T-cell (primary cell): Measurements from ENCODE around the gene NT5DC3. TPM values are rescaled to one million over a fixed set of nuclear protein-coding genes. Genes with fewer than 3 reads are reported as not detected.

Source experiments
- ATAC-seq, 4 experiments: fragments of 200-7000 bp in 3 of 4; fragments of 150-1000 bp in 1 of 4; cut with Tn5 transposase; replicated peaks in 1 of 4; 1 replicate in 3 of 4; 2 replicates in 1 of 4; pipeline ENCODE4 v1.10.0; 2021; ENCODE audit warnings: moderate library complexity in 3 of 4, mild to moderate bottlenecking in 2 of 4, moderate number of reproducible peaks in 1 of 4
- CTCF ChIA-PET, 2 donors: fragments of 300-600 bp; sonication (Branson Sonifier 250); formaldehyde crosslinking; loops; one replicate each; lab custom pipeline; 2022; ENCODE audit warnings: antibody characterized with exemption in 2 of 2; lab: Charles Lee
- POLR2A ChIA-PET, 2 donors: fragments of 300-600 bp; sonication (Branson Sonifier 250); formaldehyde crosslinking; loops; one replicate each; lab custom pipeline; 2022; ENCODE audit warnings: antibody characterized with exemption in 2 of 2; lab: Charles Lee
- DNase-seq, 35 experiments: peaks; one replicate each; pipeline versions ENCODE4 v3.0.0 to v3.0.0-alpha.2; 2013 to 2023
- H3K27ac ChIP-seq: one replicate; pipeline ENCODE4 v1.5.1; 2013; ENCODE audit warnings: low read length
- H3K27me3 ChIP-seq, 2 experiments: replicated peaks in 1 of 2; 1 replicate in 1 of 2; 2 replicates in 1 of 2; pipeline versions ENCODE4 v1.6.1 to v1.7.0; 2013; ENCODE audit warnings: low read length in 1 of 2, mixed read lengths in 1 of 2; ENCODE audit not compliant: control insufficient read depth in 2 of 2, insufficient read depth in 2 of 2; ENCODE audit errors: extremely low read depth in 1 of 2
- H3K36me3 ChIP-seq, 2 donors: 1 replicate in 1 of 2; 2 replicates in 1 of 2; pipeline versions ENCODE4 v1.6.1 to v1.7.0; 2013; ENCODE audit warnings: low read length in 1 of 2; ENCODE audit not compliant: control insufficient read depth in 2 of 2, insufficient read depth in 1 of 2; ENCODE audit errors: extremely low read depth in 1 of 2
- H3K4me1 ChIP-seq, 2 experiments: 1 replicate in 1 of 2; 2 replicates in 1 of 2; pipeline versions ENCODE4 v1.6.1 to v1.7.0; 2013; ENCODE audit warnings: low read length in 2 of 2, mixed read lengths in 1 of 2; ENCODE audit not compliant: insufficient read depth in 2 of 2, control insufficient read depth in 1 of 2; ENCODE audit errors: extremely low read depth in 1 of 2
- H3K4me3 ChIP-seq, 2 donors: 1 replicate in 1 of 2; 2 replicates in 1 of 2; pipeline versions ENCODE4 v1.5.1 to v1.7.0; 2013; ENCODE audit warnings: mild to moderate bottlenecking in 2 of 2, low read length in 1 of 2, moderate library complexity in 1 of 2; ENCODE audit not compliant: control insufficient read depth in 1 of 2; ENCODE audit errors: extremely low read depth in 1 of 2
- H3K9me3 ChIP-seq: 2 replicates; pipeline ENCODE4 v1.7.0; 2013
- H3K27ac Mint-ChIP-seq, 2 donors: one replicate each; pipeline ENCODE4 v1.8.0; 2020 to 2021; ENCODE audit warnings: mild to moderate bottlenecking in 2 of 2, mixed read lengths in 2 of 2
- H3K27me3 Mint-ChIP-seq, 2 donors: one replicate each; pipeline ENCODE4 v1.8.0; 2021 to 2022; ENCODE audit warnings: mixed read lengths in 2 of 2
- H3K36me3 Mint-ChIP-seq: one replicate; pipeline ENCODE4 v1.8.0; 2021; ENCODE audit warnings: mixed read lengths
- H3K4me1 Mint-ChIP-seq, 3 donors: one replicate each; pipeline ENCODE4 v1.8.0; 2020 to 2022; ENCODE audit warnings: mixed read lengths in 3 of 3, mild to moderate bottlenecking in 1 of 3
- H3K4me3 Mint-ChIP-seq, 3 donors: one replicate each; pipeline ENCODE4 v1.8.0; 2020 to 2022; ENCODE audit warnings: mild to moderate bottlenecking in 3 of 3, mixed read lengths in 3 of 3, moderate library complexity in 3 of 3
- H3K9me3 Mint-ChIP-seq, 3 donors: one replicate each; pipeline ENCODE4 v1.8.0; 2020 to 2022; ENCODE audit warnings: mixed read lengths in 3 of 3
- whole genome bisulfite sequencing: methylation state at CpG from one replicate; pipeline ENCODE4 v1.1.5; 2013; ENCODE audit warnings: missing lambda C conversion rate; ENCODE audit not compliant: insufficient coverage; 5-methylcytosine and 5-hydroxymethylcytosine counted together
- total RNA-seq, 35 experiments: library from RNA in 6 of 35; stranded (reverse) in 6 of 35; fragments of 120-200 nt in 1 of 35; gene quantifications; one replicate each; pipeline versions ENCODE4 v1.2.1 to v1.2.4 and lab custom pipeline; 2013 to 2026

Gene NT5DC3
- total RNA-seq, 5 donors from 2014 or later (not counting 1 experiment from before 2014, with no cell fraction given): 4.2 to 7.4 (median 6.3) TPM

DNA sequence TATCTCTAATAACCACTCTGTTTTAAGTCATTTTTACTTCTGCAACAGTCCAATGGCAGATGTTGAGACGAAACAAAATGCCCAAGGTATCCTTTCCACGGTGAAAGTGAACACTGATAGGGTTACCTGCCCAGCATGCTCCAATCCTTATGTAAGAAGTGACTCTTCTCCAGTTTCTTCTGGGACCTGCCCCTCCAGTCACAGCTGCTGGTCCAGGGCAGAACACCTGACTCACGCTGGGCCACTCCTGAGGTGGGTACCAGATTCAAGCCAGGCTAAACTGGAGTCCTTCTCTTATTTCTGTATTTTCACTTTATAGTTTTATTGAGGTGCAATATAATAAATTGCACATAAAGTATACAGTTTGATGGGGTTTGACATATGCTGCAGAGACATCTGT lies 16.7 kb downstream of the NT5DC3 start:
- CTCF ChIA-PET: no interaction called here
- no peaks in the 10 kb centered on the region for H3K4me1 Mint-ChIP-seq
- no CpG with 5 or more reads among the region's 3 CpGs for WGBS
- Histone ChIP-seq H3K27ac (no peak overlapping the region), H3K4me3 (no peak overlapping the region), H3K36me3 (no peaks in the 10 kb centered on the region), H3K4me1 (no peaks in the 10 kb centered on the region), H3K27me3 (no peaks in the 10 kb centered on the region), H3K9me3 (no peaks in the 10 kb centered on the region)
- ATAC-seq: no peak
- POLR2A ChIA-PET: no interaction called here
- H3K36me3 Mint-ChIP-seq: peaks cover 15% of the 10 kb centered on the region
- no peak overlapping the region for H3K4me3 Mint-ChIP-seq
- no peaks in the 10 kb centered on the region for H3K27me3 Mint-ChIP-seq
- DNase-seq: no peak
- H3K27ac Mint-ChIP-seq: no peak overlapping the region
- peaks cover 3 to 8% (median 3%) of the 10 kb centered on the region in 3 donors for H3K9me3 Mint-ChIP-seq

DNA sequence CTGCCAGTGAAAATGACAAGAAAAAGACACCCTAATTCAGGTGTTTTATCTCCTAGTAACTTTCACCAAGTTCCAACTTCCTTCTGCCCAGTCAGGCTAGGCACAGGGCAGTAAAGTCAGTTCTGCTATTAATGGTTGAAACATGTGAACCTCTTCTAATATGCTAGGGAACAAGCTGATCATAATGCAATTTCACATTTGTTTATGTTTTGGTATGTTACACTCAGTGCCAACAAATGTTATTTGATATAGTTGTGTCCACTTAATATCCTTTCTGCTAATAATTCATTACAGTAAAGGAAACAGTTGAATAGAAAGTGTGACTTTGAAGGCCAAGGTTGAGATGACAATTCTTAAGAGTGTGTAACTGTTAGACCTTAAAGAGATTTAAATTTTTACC lies 17.2 kb downstream of the NT5DC3 start:
- Histone ChIP-seq H3K4me3 (no peak overlapping the region), H3K9me3 (no peaks in the 10 kb centered on the region), H3K27me3 (no peaks in the 10 kb centered on the region), H3K4me1 (no peaks in the 10 kb centered on the region), H3K36me3 (no peaks in the 10 kb centered on the region), H3K27ac (no peak overlapping the region)
- no peak for ATAC-seq
- peaks cover 15% of the 10 kb centered on the region for H3K36me3 Mint-ChIP-seq
- ChIA-PET POLR2A (no interaction called here), CTCF (no interaction called here)
- H3K27me3 Mint-ChIP-seq: no peaks in the 10 kb centered on the region
- H3K27ac Mint-ChIP-seq: no peak overlapping the region
- H3K4me1 Mint-ChIP-seq: no peaks in the 10 kb centered on the region
- no peak for DNase-seq
- H3K9me3 Mint-ChIP-seq: peaks cover 3 to 8% (median 3%) of the 10 kb centered on the region in 3 donors
- no peak overlapping the region for H3K4me3 Mint-ChIP-seq

- Histone ChIP-seq H3K36me3 (no peaks in the 10 kb centered on the region), H3K27me3 (no peaks in the 10 kb centered on the region), H3K4me3 (no peak overlapping the region), H3K4me1 (no peaks in the 10 kb centered on the region), H3K9me3 (no peaks in the 10 kb centered on the region), H3K27ac (no peak overlapping the region)
- no peak for DNase-seq
- POLR2A ChIA-PET: no interaction called here
- no peak overlapping the region for H3K27ac Mint-ChIP-seq
- H3K4me3 Mint-ChIP-seq: no peak overlapping the region
- H3K36me3 Mint-ChIP-seq: peaks cover 15% of the 10 kb centered on the region
- no peak for ATAC-seq
- no peaks in the 10 kb centered on the region for H3K27me3 Mint-ChIP-seq
- peaks cover 3 to 8% (median 3%) of the 10 kb centered on the region in 3 donors for H3K9me3 Mint-ChIP-seq
- CTCF ChIA-PET: no interaction called here
- H3K4me1 Mint-ChIP-seq: no peaks in the 10 kb centered on the region
- no CpG with 5 or more reads among the region's 1 CpG for WGBS
Observed at GRCh38 chr12:103821773-103822172, 19.3 kb downstream of the NT5DC3 start.

- H3K9me3 Mint-ChIP-seq: peaks cover 3 to 8% (median 3%) of the 10 kb centered on the region in 3 donors
- 75% methylated on average over 2 of the region's 3 CpGs for WGBS
- Histone ChIP-seq H3K27me3 (no peaks in the 10 kb centered on the region), H3K36me3 (no peaks in the 10 kb centered on the region), H3K4me1 (no peaks in the 10 kb centered on the region), H3K4me3 (no peak overlapping the region), H3K9me3 (no peaks in the 10 kb centered on the region), H3K27ac (no peak overlapping the region)
- CTCF ChIA-PET: no interaction called here
- H3K36me3 Mint-ChIP-seq: peaks cover 15% of the 10 kb centered on the region
- no peaks in the 10 kb centered on the region for H3K4me1 Mint-ChIP-seq
- ATAC-seq: no peak
- no peak for DNase-seq
- H3K27me3 Mint-ChIP-seq: no peaks in the 10 kb centered on the region
- POLR2A ChIA-PET: no interaction called here
- no peak overlapping the region for H3K27ac Mint-ChIP-seq
- H3K4me3 Mint-ChIP-seq: no peak overlapping the region
Observed at GRCh38 chr12:103820881-103821489, 20.0 kb downstream of the NT5DC3 start.

DNA sequence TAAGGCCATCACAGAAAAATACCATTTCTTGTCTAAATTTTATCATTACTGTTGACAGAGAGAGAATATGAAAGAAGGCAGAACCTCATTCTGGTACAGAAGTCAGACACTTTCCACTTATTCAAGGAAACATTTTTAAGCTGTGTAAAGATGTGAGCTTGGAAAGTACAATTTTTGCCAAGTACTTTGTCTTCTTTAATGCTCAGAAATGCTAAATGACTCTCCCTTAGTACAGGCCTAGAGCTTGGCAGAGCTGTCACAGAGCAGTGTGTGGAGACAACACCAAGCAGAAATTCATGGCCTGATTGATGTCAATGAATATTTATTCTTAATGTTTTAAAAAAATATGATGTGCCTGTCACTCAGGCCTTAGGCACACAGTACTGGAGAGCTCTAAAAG lies 20.7 kb downstream of the NT5DC3 start:
- Mint-ChIP-seq H3K27me3 (no peaks in the 10 kb centered on the region), H3K27ac (no peak overlapping the region), H3K4me3 (no peak overlapping the region), H3K4me1 (no peaks in the 10 kb centered on the region), H3K9me3 (peaks cover 3 to 8% (median 3%) of the 10 kb centered on the region in 3 donors), H3K36me3 (peaks cover 15% of the 10 kb centered on the region)
- POLR2A ChIA-PET: no interaction called here
- Histone ChIP-seq H3K4me1 (no peaks in the 10 kb centered on the region), H3K27ac (no peak overlapping the region), H3K4me3 (no peak overlapping the region), H3K9me3 (no peaks in the 10 kb centered on the region), H3K36me3 (no peaks in the 10 kb centered on the region), H3K27me3 (no peaks in the 10 kb centered on the region)
- CTCF ChIA-PET: no interaction called here
- DNase-seq (no peak), ATAC-seq (no peak)

DNA sequence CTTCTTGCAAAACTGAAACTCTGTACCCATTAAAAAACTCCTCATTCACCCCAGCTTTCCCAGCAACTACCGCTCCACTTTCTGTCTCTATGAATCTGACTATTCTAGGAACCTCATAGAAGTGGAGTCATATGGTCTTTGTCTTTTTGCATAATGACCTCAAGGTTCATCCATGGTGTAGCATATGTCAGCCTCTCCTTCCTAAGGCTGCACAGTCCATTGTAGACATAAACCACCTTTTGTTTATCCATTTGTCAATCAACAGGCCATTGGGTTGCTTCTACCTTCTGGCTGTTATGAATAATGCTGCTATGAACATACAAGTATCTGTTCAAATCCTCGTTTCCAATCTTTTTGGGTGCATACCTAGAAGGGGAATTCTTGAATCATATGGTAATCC lies 21.1 kb downstream of the NT5DC3 start:
- peaks cover 16% of the 10 kb centered on the region for H3K36me3 Mint-ChIP-seq
- DNase-seq (no peak), ATAC-seq (no peak)
- ChIA-PET POLR2A (interaction anchor here in 1 of 2 donors (0.9 kb wide), 1 partner anchor 19 kb away, joined by 3 read pairs; no protein-coding TSS in a partner anchor), CTCF (no interaction called here)
- H3K4me3 ChIP-seq: no peak overlapping the region
- H3K27ac ChIP-seq: no peak overlapping the region
- H3K27ac Mint-ChIP-seq: no peak overlapping the region
- no peaks in the 10 kb centered on the region for H3K4me1 Mint-ChIP-seq
- H3K4me3 Mint-ChIP-seq: no peak overlapping the region
- no peaks in the 10 kb centered on the region for H3K9me3 ChIP-seq
- WGBS: 100% methylated on average over 1 of the region's 2 CpGs
- H3K4me1 ChIP-seq: no peaks in the 10 kb centered on the region
- no peaks in the 10 kb centered on the region for H3K27me3 ChIP-seq
- H3K36me3 ChIP-seq: peaks cover 0 to 3% of the 10 kb centered on the region in 2 donors
- H3K9me3 Mint-ChIP-seq: peaks cover 3 to 8% (median 3%) of the 10 kb centered on the region in 3 donors
- H3K27me3 Mint-ChIP-seq: no peaks in the 10 kb centered on the region

DNA sequence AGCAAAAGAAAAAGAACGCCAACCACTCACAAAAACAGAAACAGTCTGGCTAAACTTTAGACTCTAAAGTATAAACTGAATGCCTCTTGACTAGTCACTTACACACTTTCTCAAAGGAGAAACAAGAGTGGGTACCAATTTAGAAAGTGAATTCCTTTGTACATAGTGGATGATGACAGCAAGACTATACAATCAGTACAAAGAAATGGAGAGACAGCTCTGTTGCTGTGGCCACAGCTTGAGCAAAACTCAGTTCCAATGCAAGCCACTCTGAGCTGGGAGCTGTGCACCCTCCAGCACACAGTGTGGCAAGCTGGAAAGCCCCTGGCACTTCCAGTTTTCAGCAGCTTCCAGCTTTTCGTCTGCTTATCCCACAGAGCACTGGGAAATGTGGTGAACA lies 21.7 kb downstream of the NT5DC3 start:
- WGBS: no CpG with 5 or more reads among the region's 2 CpGs

More for the DNA sequence above, 21.7 kb downstream of the NT5DC3 start:
- no peak for ATAC-seq
- no peak overlapping the region for H3K27ac Mint-ChIP-seq
- Histone ChIP-seq H3K4me3 (no peak overlapping the region), H3K27ac (no peak overlapping the region), H3K9me3 (no peaks in the 10 kb centered on the region), H3K4me1 (no peaks in the 10 kb centered on the region), H3K27me3 (no peaks in the 10 kb centered on the region), H3K36me3 (peaks cover 0 to 3% of the 10 kb centered on the region in 2 donors)
- no peak for DNase-seq
- POLR2A ChIA-PET: interaction anchor here in 1 of 2 donors (0.9 kb wide), 1 partner anchor 20 kb away, joined by 3 read pairs; no protein-coding TSS in a partner anchor
- H3K27me3 Mint-ChIP-seq: no peaks in the 10 kb centered on the region
- CTCF ChIA-PET: no interaction called here
- H3K9me3 Mint-ChIP-seq: peaks cover 3 to 8% (median 3%) of the 10 kb centered on the region in 3 donors
- H3K36me3 Mint-ChIP-seq: peaks cover 22% of the 10 kb centered on the region
- no peak overlapping the region for H3K4me3 Mint-ChIP-seq
- no peaks in the 10 kb centered on the region for H3K4me1 Mint-ChIP-seq
